ENCODE data around the gene PBX3. TPM values are rescaled to one million over a fixed set of nuclear protein-coding genes. Genes with fewer than 3 reads are reported as not detected.

PBX3 gene
- total RNA-seq, 2 donors from 2014 or later: 15.1 to 21.1 TPM

DNA sequence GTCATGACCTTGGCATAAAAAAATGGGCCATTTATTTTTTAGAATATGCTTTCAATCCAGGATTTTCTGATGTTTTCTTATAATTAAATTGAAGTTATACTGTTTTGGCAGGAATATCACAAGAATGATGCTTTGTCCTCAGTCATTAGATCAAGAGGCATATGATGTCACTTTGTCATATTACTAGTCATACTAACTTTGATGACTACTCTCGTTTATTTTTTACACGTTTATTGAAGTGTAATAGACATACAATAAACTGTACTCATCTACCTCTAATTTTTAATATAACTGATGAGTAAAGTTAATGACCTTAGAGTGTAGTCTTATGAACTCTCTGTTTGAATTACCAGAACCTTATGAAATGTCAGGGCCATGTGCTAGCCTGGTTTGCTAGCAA lies 56.4 kb downstream of the PBX3 start:
- Histone ChIP-seq H3K4me1 (no peaks in the 10 kb centered on the region), H3K4me3 (no peak overlapping the region), H3K36me3 (no peaks in the 10 kb centered on the region), H3K9me3 (no peaks in the 10 kb centered on the region), H3K27me3 (no peaks in the 10 kb centered on the region), H3K9ac (ENCODE audit: low read depth in 2 of 2, low read length in 2 of 2) (no peak overlapping the region), H3K27ac (no peak overlapping the region)
- TF ChIP-seq CTCF (IDR thresholded peaks at IDR 0.05): no peak
- no peak for DNase-seq
- intact Hi-C loops (cut with DNase I): no loop called here

DNA sequence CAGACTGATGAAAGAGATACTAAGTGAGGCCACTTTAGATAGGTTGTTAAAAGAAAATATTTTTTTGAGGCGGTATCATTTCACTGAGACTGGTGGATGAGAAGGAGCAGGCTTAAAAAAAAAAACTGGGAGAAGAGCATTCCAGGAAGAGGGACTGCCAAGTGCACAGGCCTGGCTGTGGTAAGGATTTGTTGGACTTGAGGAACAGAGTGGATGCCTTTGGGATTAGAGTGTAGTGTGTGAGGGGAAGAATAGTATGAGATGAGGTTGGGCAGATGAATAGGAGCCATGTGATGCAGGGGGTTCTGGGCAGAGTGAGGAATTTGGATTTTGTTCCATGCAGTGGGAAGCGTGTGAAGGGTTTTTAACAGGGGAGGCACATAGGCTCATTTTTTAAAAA lies 57.9 kb downstream of the PBX3 start:
- Histone ChIP-seq H3K4me3 (no peak overlapping the region), H3K36me3 (no peaks in the 10 kb centered on the region), H3K27me3 (no peaks in the 10 kb centered on the region), H3K9ac (ENCODE audit: low read depth in 2 of 2, low read length in 2 of 2) (no peak overlapping the region), H3K27ac (no peak overlapping the region), H3K9me3 (no peaks in the 10 kb centered on the region), H3K4me1 (no peaks in the 10 kb centered on the region)
- DNase-seq: no peak
- no peak for TF ChIP-seq CTCF (IDR thresholded peaks at IDR 0.05)
- intact Hi-C loops (cut with DNase I): no loop called here

DNA sequence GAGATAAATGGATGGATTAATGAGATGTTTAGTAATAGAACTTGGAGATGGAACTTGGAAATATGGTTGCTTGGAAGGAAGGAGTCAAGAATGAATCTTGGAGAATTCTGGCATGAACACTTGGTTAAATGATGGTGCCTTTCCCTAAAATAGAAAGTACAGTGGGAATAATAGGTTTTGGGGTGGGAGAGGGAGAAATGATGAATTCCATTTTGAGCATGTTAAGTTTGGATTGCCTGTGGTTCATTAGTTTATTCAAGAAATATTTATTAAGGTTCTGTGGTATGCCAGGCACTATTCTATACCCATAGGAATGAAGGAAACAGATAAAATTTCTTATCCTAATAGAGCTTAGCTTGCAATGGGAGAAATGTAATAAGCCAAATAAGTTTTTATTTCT lies 58.4 kb downstream of the PBX3 start:
- H3K4me3 ChIP-seq: no peak overlapping the region
- no peaks in the 10 kb centered on the region for H3K9me3 ChIP-seq
- H3K27me3 ChIP-seq: no peaks in the 10 kb centered on the region
- H3K27ac ChIP-seq: no peak overlapping the region
- H3K36me3 ChIP-seq: no peaks in the 10 kb centered on the region
- H3K4me1 ChIP-seq: no peaks in the 10 kb centered on the region
- no peak overlapping the region for H3K9ac ChIP-seq (ENCODE audit: low read depth in 2 of 2, low read length in 2 of 2)
- no peak for DNase-seq
- intact Hi-C loops (cut with DNase I): no loop called here
- no peak for TF ChIP-seq CTCF (IDR thresholded peaks at IDR 0.05)

- Histone ChIP-seq H3K27me3 (no peaks in the 10 kb centered on the region), H3K9ac (ENCODE audit: low read depth in 2 of 2, low read length in 2 of 2) (no peak overlapping the region), H3K27ac (no peak overlapping the region), H3K4me1 (no peaks in the 10 kb centered on the region), H3K4me3 (no peak overlapping the region), H3K36me3 (no peaks in the 10 kb centered on the region), H3K9me3 (no peaks in the 10 kb centered on the region)
- TF ChIP-seq CTCF (IDR thresholded peaks at IDR 0.05): no peak
- DNase-seq: no peak
- intact Hi-C loops (cut with DNase I): no loop called here
Observed at GRCh38 chr9:125807079-125807478, 59.9 kb downstream of the PBX3 start.

DNA sequence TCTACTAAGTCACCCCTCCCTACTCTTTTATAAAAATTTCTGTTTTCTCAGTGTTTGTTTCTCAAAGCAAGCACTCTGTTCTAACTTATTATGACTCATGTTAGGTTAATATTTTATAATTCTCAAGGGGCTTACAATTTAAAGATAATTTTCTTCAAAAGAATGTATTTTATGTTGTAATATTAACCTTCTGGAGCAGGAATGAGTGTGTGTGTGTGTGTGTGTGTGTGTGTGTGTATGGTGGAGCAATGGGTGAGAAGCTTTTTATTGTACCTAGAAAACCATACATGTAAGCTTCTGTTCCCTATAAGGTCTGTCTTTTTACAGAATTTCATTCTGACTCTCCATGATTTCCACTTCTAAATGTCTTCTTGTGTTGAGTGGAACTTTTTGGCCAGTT lies 63.0 kb downstream of the PBX3 start:
- DNase-seq: no peak
- Histone ChIP-seq H3K4me3 (no peak overlapping the region), H3K4me1 (no peaks in the 10 kb centered on the region), H3K36me3 (no peaks in the 10 kb centered on the region), H3K27ac (no peak overlapping the region), H3K9me3 (no peaks in the 10 kb centered on the region), H3K27me3 (no peaks in the 10 kb centered on the region), H3K9ac (ENCODE audit: low read depth in 2 of 2, low read length in 2 of 2) (no peak overlapping the region)
- TF ChIP-seq CTCF (IDR thresholded peaks at IDR 0.05): no peak
- intact Hi-C loops (cut with DNase I): no loop called here

GRCh38 chr9:125811002-125811401 lies 63.8 kb downstream of the PBX3 start:
- intact Hi-C loops (cut with DNase I): no loop called here
- no peak overlapping the region for H3K27ac ChIP-seq
- H3K27me3 ChIP-seq: no peaks in the 10 kb centered on the region
- TF ChIP-seq CTCF (IDR thresholded peaks at IDR 0.05): no peak
- no peak overlapping the region for H3K9ac ChIP-seq (ENCODE audit: low read depth in 2 of 2, low read length in 2 of 2)
- H3K9me3 ChIP-seq: no peaks in the 10 kb centered on the region
- H3K4me1 ChIP-seq: no peaks in the 10 kb centered on the region
- H3K4me3 ChIP-seq: no peak overlapping the region
- H3K36me3 ChIP-seq: no peaks in the 10 kb centered on the region
- DNase-seq: no peak
